Measurements from ENCODE around the gene PGBD5. TPM values are rescaled to one million over a fixed set of nuclear protein-coding genes. Genes with fewer than 3 reads are reported as not detected.

PGBD5 gene
- polyA plus RNA-seq, 1 donor (not counting 4 experiments of a cell fraction or from before 2014, with no cell fraction given): 0.28 TPM

- H3K36me3 ChIP-seq (ENCODE audit: control insufficient read depth in 2 of 2, extremely low read depth in 1 of 2, insufficient read depth in 2 of 2, low read length in 2 of 2): no peaks in the 10 kb centered on the region
- DNase-seq (ENCODE audit: low read depth, low spot score) (no peak), FAIRE-seq (no peak)
- H4K20me1 ChIP-seq (ENCODE audit: control insufficient read depth, extremely low read depth, insufficient read depth, low read length): peaks cover 2% of the 10 kb centered on the region
- no peaks in the 10 kb centered on the region for H3K4me1 ChIP-seq (ENCODE audit: control insufficient read depth, extremely low read depth, insufficient read depth, low read length)
- no peak overlapping the region for H3K27ac ChIP-seq (ENCODE audit: control insufficient read depth, insufficient read depth, low read length)
- no peaks in the 10 kb centered on the region for H3K9me3 ChIP-seq (ENCODE audit: control insufficient read depth, low read depth, low read length)
- no peak overlapping the region for H3K9ac ChIP-seq (ENCODE audit: control insufficient read depth, extremely low read depth, insufficient read depth, low read length)
- no peaks in the 10 kb centered on the region for H3K9me1 ChIP-seq (ENCODE audit: control insufficient read depth, extremely low read depth, insufficient read depth, low read length)
- H2AFZ ChIP-seq (ENCODE audit: control insufficient read depth, low read length): no peak overlapping the region
- no peaks in the 10 kb centered on the region for H3K79me2 ChIP-seq (ENCODE audit: control insufficient read depth, insufficient read depth, low read length)
- no peak overlapping the region for H3K4me3 ChIP-seq (ENCODE audit: control insufficient read depth in 2 of 3, extremely low read depth in 1 of 3, insufficient read depth in 2 of 3, low read depth in 1 of 3, low read length in 3 of 3)
- TF ChIP-seq CTCF (optimal IDR thresholded peaks at IDR 0.05 in 1 of 3, IDR thresholded peaks at IDR 0.05 in 1 of 3, conservative IDR thresholded peaks at IDR 0.05 in 1 of 3; ENCODE audit: extremely low read depth in 1 of 3, insufficient read depth in 2 of 3, low read length in 3 of 3): no peak
- TF ChIP-seq EZH2 (IDR thresholded peaks at IDR 0.05; ENCODE audit: low read length): no peak
- no peak overlapping the region for H3K4me2 ChIP-seq (ENCODE audit: control insufficient read depth, extremely low read depth, insufficient read depth, low read depth, low read length)
- H3K27me3 ChIP-seq (ENCODE audit: control insufficient read depth, extremely low read depth, insufficient read depth, low read length): peaks cover under 1% of the 10 kb centered on the region
- dilution Hi-C loops (cut with MboI; ENCODE audit: extremely low pct_ligation_motif_present, low sequenced_read_pairs): no loop called here
Observed at GRCh38 chr1:230286890-230287269, 139.3 kb downstream of the PGBD5 start.

GRCh38 chr1:230286166-230286889 is 139.8 kb downstream of the PGBD5 start:
- H3K9me1 ChIP-seq (ENCODE audit: control insufficient read depth, extremely low read depth, insufficient read depth, low read length): no peaks in the 10 kb centered on the region
- no peak for FAIRE-seq
- no peaks in the 10 kb centered on the region for H3K9me3 ChIP-seq (ENCODE audit: control insufficient read depth, low read depth, low read length)
- H3K4me3 ChIP-seq (ENCODE audit: control insufficient read depth in 2 of 3, extremely low read depth in 1 of 3, insufficient read depth in 2 of 3, low read depth in 1 of 3, low read length in 3 of 3): no peak overlapping the region
- H3K36me3 ChIP-seq (ENCODE audit: control insufficient read depth in 2 of 2, extremely low read depth in 1 of 2, insufficient read depth in 2 of 2, low read length in 2 of 2): peaks cover 0 to under 1% of the 10 kb centered on the region in 2 experiments
- no peak overlapping the region for H2AFZ ChIP-seq (ENCODE audit: control insufficient read depth, low read length)
- peaks cover 2% of the 10 kb centered on the region for H4K20me1 ChIP-seq (ENCODE audit: control insufficient read depth, extremely low read depth, insufficient read depth, low read length)
- no peaks in the 10 kb centered on the region for H3K27me3 ChIP-seq (ENCODE audit: control insufficient read depth, extremely low read depth, insufficient read depth, low read length)
- H3K4me2 ChIP-seq (ENCODE audit: control insufficient read depth, extremely low read depth, insufficient read depth, low read depth, low read length): no peak overlapping the region
- DNase-seq (ENCODE audit: low read depth, low spot score): no peak
- TF ChIP-seq EZH2 (IDR thresholded peaks at IDR 0.05; ENCODE audit: low read length) (no peak), CTCF (optimal IDR thresholded peaks at IDR 0.05 in 1 of 3, IDR thresholded peaks at IDR 0.05 in 1 of 3, conservative IDR thresholded peaks at IDR 0.05 in 1 of 3; ENCODE audit: extremely low read depth in 1 of 3, insufficient read depth in 2 of 3, low read length in 3 of 3) (no peak)
- no peak overlapping the region for H3K27ac ChIP-seq (ENCODE audit: control insufficient read depth, insufficient read depth, low read length)
- H3K79me2 ChIP-seq (ENCODE audit: control insufficient read depth, insufficient read depth, low read length): no peaks in the 10 kb centered on the region
- no peak overlapping the region for H3K9ac ChIP-seq (ENCODE audit: control insufficient read depth, extremely low read depth, insufficient read depth, low read length)
- dilution Hi-C loops (cut with MboI; ENCODE audit: extremely low pct_ligation_motif_present, low sequenced_read_pairs): no loop called here
- H3K4me1 ChIP-seq (ENCODE audit: control insufficient read depth, extremely low read depth, insufficient read depth, low read length): no peaks in the 10 kb centered on the region

All from keratinocyte (primary cell).